Measurements from ENCODE around the gene C2orf80. TPM values are rescaled to one million over a fixed set of nuclear protein-coding genes. Genes with fewer than 3 reads are reported as not detected.

C2orf80 gene
- total and polyA plus RNA-seq, 2 donors from 2014 or later, result not detected

Other genes with a start within 250 kb of the C2orf80 start
- gene PLEKHM3, start 164.5 kb downstream of the C2orf80 start, total RNA-seq, result 13.5 TPM
- 4.2 TPM for gene PLEKHM3, start 164.5 kb downstream of the C2orf80 start, polyA plus RNA-seq (ENCODE audit: insufficient read depth, low read depth, low replicate concordance)
- not detected for gene CRYGD, start 65.5 kb downstream of the C2orf80 start, total RNA-seq
- gene CRYGD, start 65.5 kb downstream of the C2orf80 start, polyA plus RNA-seq (ENCODE audit: insufficient read depth, low read depth, low replicate concordance), result not detected
- gene CRYGC, start 60.2 kb downstream of the C2orf80 start, total RNA-seq, result not detected
- gene CRYGC, start 60.2 kb downstream of the C2orf80 start, polyA plus RNA-seq (ENCODE audit: insufficient read depth, low read depth, low replicate concordance), result not detected
- not detected for gene CRYGB, start 43.9 kb downstream of the C2orf80 start, total RNA-seq
- not detected for gene CRYGB, start 43.9 kb downstream of the C2orf80 start, polyA plus RNA-seq (ENCODE audit: insufficient read depth, low read depth, low replicate concordance)
- gene CRYGA, start 26.4 kb downstream of the C2orf80 start, total RNA-seq, result not detected
- gene CRYGA, start 26.4 kb downstream of the C2orf80 start, polyA plus RNA-seq (ENCODE audit: insufficient read depth, low read depth, low replicate concordance), result not detected
- 53.1 TPM for gene IDH1, start 65.0 kb upstream of the C2orf80 start, total RNA-seq
- gene IDH1, start 65.0 kb upstream of the C2orf80 start, polyA plus RNA-seq (ENCODE audit: insufficient read depth, low read depth, low replicate concordance), result 95.7 TPM
- 31.5 TPM for gene PIKFYVE, start 76.2 kb upstream of the C2orf80 start, total RNA-seq
- 3.4 TPM for gene PIKFYVE, start 76.2 kb upstream of the C2orf80 start, polyA plus RNA-seq (ENCODE audit: insufficient read depth, low read depth, low replicate concordance)
- 54.8 TPM for gene PTH2R, start 216.8 kb upstream of the C2orf80 start, total RNA-seq
- 11.0 TPM for gene PTH2R, start 216.8 kb upstream of the C2orf80 start, polyA plus RNA-seq (ENCODE audit: insufficient read depth, low read depth, low replicate concordance)